Body of pancreas (tissue), 4 donors: ENCODE measurements around the gene NTHL1. TPM values are rescaled to one million over a fixed set of nuclear protein-coding genes. Genes with fewer than 3 reads are reported as not detected.

Experiments
- ATAC-seq: fragments of 150-250 bp; one replicate; pipeline ENCODE4 v1.9.1; 2016
- DNase-seq, 4 donors: peaks; one replicate each; pipeline ENCODE4 v3.0.0-alpha.2; 2019
- H3K27ac ChIP-seq, 4 donors: fragments of 200-600 bp; sonication (generic); 1 replicate in 3 of 4; 2 replicates in 1 of 4; pipeline versions ENCODE4 v1.5.1 to v1.6.1; 2016 to 2019; ENCODE audit warnings: mild to moderate bottlenecking in 1 of 4, mixed read lengths in 1 of 4, moderate library complexity in 1 of 4
- H3K27me3 ChIP-seq, 2 donors: fragments of 200-600 bp; sonication (generic); one replicate each; pipeline ENCODE4 v1.6.0; 2016; ENCODE audit warnings: mild to moderate bottlenecking in 1 of 2
- H3K36me3 ChIP-seq, 2 donors: fragments of 200-600 bp; sonication (generic); replicated peaks in 1 of 2; 2 replicates each; pipeline ENCODE4 v1.5.1; 2016; ENCODE audit warnings: low read depth in 2 of 2; ENCODE audit not compliant: insufficient read depth in 1 of 2
- H3K4me1 ChIP-seq: fragments of 200-600 bp; sonication (generic); one replicate; pipeline ENCODE4 v1.6.0; 2016
- H3K4me3 ChIP-seq, 2 donors: fragments of 200-600 bp; sonication (generic); 1 replicate in 1 of 2; 2 replicates in 1 of 2; pipeline ENCODE4 v1.5.1; 2016 to 2019
- H3K9me3 ChIP-seq, 3 donors: fragments of 200-600 bp; sonication (generic); 1 replicate in 2 of 3; 2 replicates in 1 of 3; pipeline ENCODE4 v1.5.1; 2016
- POLR2A ChIP-seq, 3 donors: fragments of 450-650 bp; IDR thresholded peaks; one replicate each; pipeline ENCODE4 v1.6.1; 2016; ENCODE audit warnings: antibody characterized with exemption in 3 of 3, mild to moderate bottlenecking in 2 of 3
- WGBS, 2 donors: methylation state at CpG; one replicate each; pipeline ENCODE4 v1.1.5; 2017; 5-methylcytosine and 5-hydroxymethylcytosine counted together
- intact Hi-C: fragments of 100-400 bp; cut with DNase I; formaldehyde crosslinking; loops from one replicate; pipeline ENCODE4 v1.15.1; 2023
- total RNA-seq, 2 donors: library from RNA; depleted of rRNA; stranded (reverse); fragments of >200 nt; gene quantifications; one replicate each; pipeline ENCODE4 v1.1.0, GENCODE V29; 2016
- TF ChIP-seq, protein P1 (sequence below), 7 experiments: fragments of 450-650 bp in 4 of 7; fragments of 200-600 bp in 3 of 7; sonication (generic) in 3 of 7; IDR thresholded peaks; one replicate each; pipeline ENCODE4 v1.5.1; 2016 to 2019; ENCODE audit warnings: antibody characterized with exemption in 7 of 7

Gene NTHL1
- total RNA-seq, 2 donors from 2014 or later: 15.2 to 19.7 TPM

DNA sequence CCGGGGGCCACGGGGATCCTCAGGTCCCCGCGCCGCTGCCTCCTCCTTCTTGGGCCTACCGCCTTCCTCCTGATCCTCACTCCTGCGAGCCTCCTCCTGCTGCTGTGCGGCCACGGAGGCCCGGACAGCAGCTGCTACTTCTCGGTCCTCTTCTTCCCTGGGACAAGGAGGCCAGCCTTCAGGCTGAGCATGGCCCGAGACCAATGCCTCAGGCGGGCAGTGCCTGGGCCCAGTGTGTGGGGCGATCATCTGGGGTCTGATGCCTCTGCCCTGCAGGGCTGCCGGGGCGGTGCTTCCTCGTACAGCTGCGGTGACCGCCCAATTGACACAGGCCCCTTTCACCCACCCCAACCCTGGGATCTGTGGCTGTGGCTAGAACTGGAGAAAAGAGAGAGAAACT, 46.6 kb downstream of the NTHL1 start:
- TF ChIP-seq, protein P1, sequence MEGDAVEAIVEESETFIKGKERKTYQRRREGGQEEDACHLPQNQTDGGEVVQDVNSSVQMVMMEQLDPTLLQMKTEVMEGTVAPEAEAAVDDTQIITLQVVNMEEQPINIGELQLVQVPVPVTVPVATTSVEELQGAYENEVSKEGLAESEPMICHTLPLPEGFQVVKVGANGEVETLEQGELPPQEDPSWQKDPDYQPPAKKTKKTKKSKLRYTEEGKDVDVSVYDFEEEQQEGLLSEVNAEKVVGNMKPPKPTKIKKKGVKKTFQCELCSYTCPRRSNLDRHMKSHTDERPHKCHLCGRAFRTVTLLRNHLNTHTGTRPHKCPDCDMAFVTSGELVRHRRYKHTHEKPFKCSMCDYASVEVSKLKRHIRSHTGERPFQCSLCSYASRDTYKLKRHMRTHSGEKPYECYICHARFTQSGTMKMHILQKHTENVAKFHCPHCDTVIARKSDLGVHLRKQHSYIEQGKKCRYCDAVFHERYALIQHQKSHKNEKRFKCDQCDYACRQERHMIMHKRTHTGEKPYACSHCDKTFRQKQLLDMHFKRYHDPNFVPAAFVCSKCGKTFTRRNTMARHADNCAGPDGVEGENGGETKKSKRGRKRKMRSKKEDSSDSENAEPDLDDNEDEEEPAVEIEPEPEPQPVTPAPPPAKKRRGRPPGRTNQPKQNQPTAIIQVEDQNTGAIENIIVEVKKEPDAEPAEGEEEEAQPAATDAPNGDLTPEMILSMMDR (IDR thresholded peaks at IDR 0.05): no peak
- TF ChIP-seq POLR2A (IDR thresholded peaks at IDR 0.05): no peak
- ATAC-seq (no peak), DNase-seq (no peak)
- Histone ChIP-seq H3K27me3 (no peaks in the 10 kb centered on the region), H3K4me3 (no peak overlapping the region), H3K36me3 (peaks cover 33% of the 10 kb centered on the region in 2 donors), H3K4me1 (peaks cover 29% of the 10 kb centered on the region), H3K9me3 (no peaks in the 10 kb centered on the region), H3K27ac (no peak overlapping the region)
- intact Hi-C loops: no loop called here
- WGBS, 2 donors: 94 to 96% methylated on average over 11 to 19 of the region's 19 CpGs

DNA sequence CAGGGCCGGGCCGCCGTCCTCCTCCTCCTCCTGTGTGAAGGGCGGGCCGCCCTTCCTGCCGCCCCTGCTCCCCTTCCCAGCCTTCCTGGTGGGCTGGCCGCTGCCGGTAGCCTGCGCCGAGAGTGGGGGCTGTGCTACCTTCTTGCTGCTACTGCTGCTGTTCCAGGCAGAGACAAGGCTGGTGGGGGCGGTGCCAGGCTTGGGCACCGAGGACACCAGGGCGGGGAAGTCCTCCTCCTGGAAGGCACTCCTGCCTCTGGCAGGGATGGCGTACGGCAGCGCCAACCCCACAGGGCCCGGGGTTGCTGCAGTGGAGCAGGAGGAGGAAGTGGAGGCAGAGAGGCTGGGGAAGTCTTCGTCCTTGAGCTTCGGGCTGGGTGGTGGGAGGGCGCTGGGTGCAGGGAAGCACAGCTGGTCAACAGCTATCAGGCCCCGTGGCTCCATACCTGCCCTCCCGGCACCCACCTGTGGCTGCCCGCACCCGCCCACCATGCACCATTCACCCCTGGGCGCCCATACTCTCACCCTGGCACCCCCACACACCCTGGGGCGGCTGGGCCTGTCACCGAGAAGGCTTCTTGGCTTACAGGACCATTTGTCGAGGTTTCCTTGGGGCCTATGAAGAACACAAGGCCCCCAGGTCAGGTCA, 47.6 kb downstream of the NTHL1 start:
- WGBS, 2 donors: 86 to 89% methylated on average over 20 to 22 of the region's 28 CpGs
- no peaks in the 10 kb centered on the region for H3K9me3 ChIP-seq
- no peak overlapping the region for H3K4me3 ChIP-seq
- intact Hi-C loops: no loop called here
- TF ChIP-seq POLR2A (IDR thresholded peaks at IDR 0.05): no peak
- TF ChIP-seq, protein P1 (IDR thresholded peaks at IDR 0.05): no peak
- no peaks in the 10 kb centered on the region for H3K27me3 ChIP-seq
- H3K4me1 ChIP-seq: peaks cover 19% of the 10 kb centered on the region
- no peak overlapping the region for H3K27ac ChIP-seq
- peaks cover 33% of the 10 kb centered on the region in 2 donors for H3K36me3 ChIP-seq
- ATAC-seq (no peak), DNase-seq (no peak)

DNA sequence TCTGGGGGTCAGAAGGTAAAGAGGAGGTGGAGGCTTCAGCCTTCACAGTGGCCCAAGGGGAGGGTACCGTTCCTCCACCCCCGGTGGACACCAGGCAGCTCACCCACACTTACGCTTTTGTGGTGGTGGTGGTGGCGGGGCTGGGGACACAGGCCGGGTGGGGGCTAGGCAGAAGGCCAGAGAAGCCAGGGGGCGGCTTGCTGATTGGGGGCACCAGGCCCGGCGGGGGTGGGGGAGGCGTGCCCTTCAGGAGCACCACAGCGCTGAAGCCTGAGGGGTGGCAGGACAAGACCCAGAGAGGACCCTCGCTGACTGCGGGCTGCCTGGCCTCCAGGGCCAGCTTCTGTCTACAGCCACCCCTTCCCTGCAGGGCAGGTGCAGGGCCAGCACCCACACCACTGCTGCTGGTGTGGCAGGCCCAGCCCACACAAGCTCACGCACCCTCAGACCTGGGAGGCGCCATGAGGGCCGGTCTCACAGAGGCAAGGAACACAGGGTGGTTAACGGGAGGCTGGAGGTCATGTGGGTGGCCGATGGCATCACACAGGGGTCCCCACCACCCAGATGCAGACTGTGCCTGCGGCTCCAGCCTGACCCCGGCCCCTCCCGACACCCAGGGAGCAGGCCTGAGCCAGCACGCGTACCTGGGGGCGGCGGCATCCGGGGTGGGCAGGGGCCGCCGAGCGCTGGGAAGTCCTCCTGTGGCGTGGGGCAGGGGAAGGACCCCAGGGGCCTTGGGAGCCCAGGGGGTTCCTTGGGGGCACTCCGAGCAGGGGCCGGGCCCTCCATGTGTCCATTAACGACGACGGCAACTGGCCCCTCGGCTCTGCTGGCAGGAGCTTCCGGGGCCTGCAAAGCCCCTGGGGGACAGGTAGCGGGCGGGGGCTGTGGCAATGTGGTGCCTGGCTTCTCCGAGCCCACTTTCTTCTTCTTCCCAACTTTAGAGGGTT, 48.5 kb downstream of the NTHL1 start:
- TF ChIP-seq POLR2A (IDR thresholded peaks at IDR 0.05): no peak
- TF ChIP-seq, protein P1 (IDR thresholded peaks at IDR 0.05): no peak
- no peaks in the 10 kb centered on the region for H3K27me3 ChIP-seq
- WGBS, 2 donors: 87 to 100% methylated on average over 4 to 27 of the region's 39 CpGs
- intact Hi-C loops: no loop called here
- H3K4me1 ChIP-seq: peaks cover 10% of the 10 kb centered on the region
- H3K4me3 ChIP-seq: no peak overlapping the region
- H3K9me3 ChIP-seq: no peaks in the 10 kb centered on the region
- DNase-seq: no peak
- H3K27ac ChIP-seq: no peak overlapping the region
- peaks cover 33% of the 10 kb centered on the region in 2 donors for H3K36me3 ChIP-seq
- no peak for ATAC-seq

GRCh38 chr16:1998360-1998835, 49.2 kb downstream of the NTHL1 start:
- Histone ChIP-seq H3K27me3 (no peaks in the 10 kb centered on the region), H3K4me1 (peaks cover 3% of the 10 kb centered on the region), H3K27ac (no peak overlapping the region), H3K36me3 (peaks cover 33% of the 10 kb centered on the region in 2 donors), H3K4me3 (no peak overlapping the region), H3K9me3 (no peaks in the 10 kb centered on the region)
- ATAC-seq (no peak), DNase-seq (no peak)
- intact Hi-C loops: no loop called here
- WGBS, 2 donors: 89 to 92% methylated on average over 3 to 26 of the region's 27 CpGs
- TF ChIP-seq, protein P1 (IDR thresholded peaks at IDR 0.05): no peak
- no peak for TF ChIP-seq POLR2A (IDR thresholded peaks at IDR 0.05)
